Lower leg skin (tissue), 4 donors: ENCODE data around the gene CPT2. TPM values are rescaled to one million over a fixed set of nuclear protein-coding genes. Genes with fewer than 3 reads are reported as not detected.

Source experiments
- DNase-seq, 2 donors: peaks; one replicate each; pipeline ENCODE4 v3.0.0-alpha.2; 2019; ENCODE audit warnings: low spot score in 2 of 2
- H3K4me3 ChIP-seq: fragments of 200-600 bp; sonication (generic); 2 replicates; pipeline ENCODE4 v1.5.1; 2017; ENCODE audit warnings: mild to moderate bottlenecking, low read depth; ENCODE audit not compliant: poor library complexity, severe bottlenecking
- POLR2A ChIP-seq, 2 donors: fragments of 450-650 bp; IDR thresholded peaks; one replicate each; pipeline ENCODE4 v1.6.1; 2016 to 2017; ENCODE audit warnings: antibody characterized with exemption in 2 of 2, mild to moderate bottlenecking in 1 of 2, moderate library complexity in 1 of 2
- WGBS, 2 donors: methylation state at CpG; one replicate each; pipeline ENCODE4 v1.1.5; 2018; 5-methylcytosine and 5-hydroxymethylcytosine counted together
- intact Hi-C: fragments of 100-400 bp; cut with DNase I; formaldehyde crosslinking; loops from one replicate; pipeline ENCODE4 v1.15.0; 2023; ENCODE audit warnings: low total_unique reads
- total RNA-seq, 4 donors: library from RNA; depleted of rRNA; stranded (reverse); fragments of >200 nt; gene quantifications; one replicate each; pipeline ENCODE4 v1.1.0, GENCODE V29; 2016
- TF ChIP-seq, protein P1 (sequence below), 3 donors: fragments of 450-650 bp; IDR thresholded peaks; one replicate each; pipeline ENCODE4 v1.5.1; 2016; ENCODE audit warnings: antibody characterized with exemption in 3 of 3, mild to moderate bottlenecking in 3 of 3, moderate library complexity in 2 of 3

Gene CPT2
- total RNA-seq, 4 donors from 2014 or later: 30.1 to 47.1 (median 36.7) TPM

- DNase-seq: no peak
- 99% methylated on average over 4 of the region's 4 CpGs for WGBS, 2 donors
- TF ChIP-seq, protein P1, sequence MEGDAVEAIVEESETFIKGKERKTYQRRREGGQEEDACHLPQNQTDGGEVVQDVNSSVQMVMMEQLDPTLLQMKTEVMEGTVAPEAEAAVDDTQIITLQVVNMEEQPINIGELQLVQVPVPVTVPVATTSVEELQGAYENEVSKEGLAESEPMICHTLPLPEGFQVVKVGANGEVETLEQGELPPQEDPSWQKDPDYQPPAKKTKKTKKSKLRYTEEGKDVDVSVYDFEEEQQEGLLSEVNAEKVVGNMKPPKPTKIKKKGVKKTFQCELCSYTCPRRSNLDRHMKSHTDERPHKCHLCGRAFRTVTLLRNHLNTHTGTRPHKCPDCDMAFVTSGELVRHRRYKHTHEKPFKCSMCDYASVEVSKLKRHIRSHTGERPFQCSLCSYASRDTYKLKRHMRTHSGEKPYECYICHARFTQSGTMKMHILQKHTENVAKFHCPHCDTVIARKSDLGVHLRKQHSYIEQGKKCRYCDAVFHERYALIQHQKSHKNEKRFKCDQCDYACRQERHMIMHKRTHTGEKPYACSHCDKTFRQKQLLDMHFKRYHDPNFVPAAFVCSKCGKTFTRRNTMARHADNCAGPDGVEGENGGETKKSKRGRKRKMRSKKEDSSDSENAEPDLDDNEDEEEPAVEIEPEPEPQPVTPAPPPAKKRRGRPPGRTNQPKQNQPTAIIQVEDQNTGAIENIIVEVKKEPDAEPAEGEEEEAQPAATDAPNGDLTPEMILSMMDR (IDR thresholded peaks at IDR 0.05): no peak
- no peak for TF ChIP-seq POLR2A (IDR thresholded peaks at IDR 0.05)
- intact Hi-C loops: no loop called here
- no peak overlapping the region for H3K4me3 ChIP-seq
Measured at GRCh38 chr1:53255031-53255430, 58.4 kb downstream of the CPT2 start.

- WGBS, 2 donors: 93 to 94% methylated on average over 11 of the region's 11 CpGs
- DNase-seq: no peak
- intact Hi-C loops: no loop called here
- H3K4me3 ChIP-seq: no peak overlapping the region
- no peak for TF ChIP-seq POLR2A (IDR thresholded peaks at IDR 0.05)
- TF ChIP-seq, protein P1 (IDR thresholded peaks at IDR 0.05): no peak
Measured at GRCh38 chr1:53256511-53257453, 60.2 kb downstream of the CPT2 start.

- no peak overlapping the region for H3K4me3 ChIP-seq
- no peak for DNase-seq
- intact Hi-C loops: no loop called here
- WGBS, 2 donors: 94 to 95% methylated on average over 5 of the region's 5 CpGs
- no peak for TF ChIP-seq POLR2A (IDR thresholded peaks at IDR 0.05)
- TF ChIP-seq, protein P1 (IDR thresholded peaks at IDR 0.05): no peak
Measured at GRCh38 chr1:53257454-53258081, 60.9 kb downstream of the CPT2 start.

GRCh38 chr1:53258216-53258615, 61.6 kb downstream of the CPT2 start:
- no peak overlapping the region for H3K4me3 ChIP-seq
- WGBS, 2 donors: 56 to 64% methylated on average over 1 of the region's 1 CpG
- TF ChIP-seq POLR2A (IDR thresholded peaks at IDR 0.05): no peak
- TF ChIP-seq, protein P1 (IDR thresholded peaks at IDR 0.05): no peak
- DNase-seq: no peak
- intact Hi-C loops: no loop called here

DNA sequence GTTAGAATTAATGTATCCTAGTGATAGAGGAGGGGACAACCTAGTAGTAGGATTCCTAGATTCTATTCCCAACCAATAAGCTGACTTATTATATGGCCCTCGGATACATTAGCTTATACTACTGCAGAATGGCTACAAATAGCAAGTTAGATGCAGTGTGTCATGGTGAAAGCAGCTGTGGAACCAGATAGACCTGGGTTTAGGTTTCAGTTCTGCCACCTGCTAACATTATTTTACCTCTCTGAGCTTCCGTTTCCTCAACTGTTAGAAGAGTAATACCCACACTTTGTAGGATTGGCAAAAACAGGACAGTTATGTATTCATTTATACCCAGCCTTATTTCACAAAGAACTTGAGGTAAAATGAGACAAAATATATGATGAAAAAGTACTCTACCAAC, 63.3 kb downstream of the CPT2 start:
- no peak for DNase-seq
- no peak overlapping the region for H3K4me3 ChIP-seq
- intact Hi-C loops: no loop called here
- no peak for TF ChIP-seq POLR2A (IDR thresholded peaks at IDR 0.05)
- TF ChIP-seq, protein P1 (IDR thresholded peaks at IDR 0.05): no peak
- 91 to 96% methylated on average over 2 of the region's 2 CpGs for WGBS, 2 donors
